Measurements from ENCODE around the gene CUX1.

Gene CUX1

GRCh38 chr7:101804967-101805366 lies 12.5 kb upstream of the CUX1 start:
- H3K4me1 ChIP-seq = no peaks in the 10 kb centered on the region; the same call in 1 of the 2 replicates
- no peak overlapping the region for H3K4me3 ChIP-seq (ENCODE audit: low read depth, low read length)
- TF ChIP-seq CTCF (IDR thresholded peaks at IDR 0.05; ENCODE audit: low read depth, low read length) = peak; percentile 42
- no peaks in the 10 kb centered on the region for H3K9me3 ChIP-seq
- H3K36me3 ChIP-seq = no peaks in the 10 kb centered on the region
- DNase-seq = no peak
- peaks cover 50% of the 10 kb centered on the region for H3K27me3 ChIP-seq

DNA sequence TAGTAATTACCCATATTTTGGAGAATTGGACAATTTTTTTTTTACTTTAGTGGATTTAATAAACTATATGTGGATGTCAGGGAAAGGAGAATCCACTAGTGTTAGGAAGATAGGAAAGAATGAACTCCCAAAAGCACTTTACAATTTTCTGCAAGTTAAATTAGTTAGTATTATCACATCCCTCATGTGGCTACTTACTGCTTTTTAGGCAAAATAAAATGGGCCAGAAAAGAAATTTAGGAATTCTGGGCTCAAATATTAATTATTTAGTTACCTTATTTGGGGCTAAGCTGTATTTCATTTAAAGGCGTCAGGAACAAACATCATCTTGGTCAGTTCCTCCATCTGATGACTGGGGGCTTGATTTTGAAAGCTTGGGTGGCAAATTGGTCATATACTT lies 4.8 kb upstream of the CUX1 start:
- Histone ChIP-seq H3K4me3 (ENCODE audit: low read depth, low read length) (no peak overlapping the region), H3K9me3 (no peaks in the 10 kb centered on the region), H3K36me3 (no peaks in the 10 kb centered on the region), H3K4me1 (no peaks in the 10 kb centered on the region; the same call in 1 of the 2 replicates), H3K27me3 (peaks cover 11% of the 10 kb centered on the region)
- no peak for TF ChIP-seq CTCF (IDR thresholded peaks at IDR 0.05; ENCODE audit: low read depth, low read length)
- DNase-seq = no peak

GRCh38 chr7:101813402-101814019 lies 3.9 kb upstream of the CUX1 start:
- no peak for TF ChIP-seq CTCF (IDR thresholded peaks at IDR 0.05; ENCODE audit: low read depth, low read length)
- Histone ChIP-seq H3K4me3 (ENCODE audit: low read depth, low read length) (no peak overlapping the region; the same call in 1 of the 2 replicates), H3K4me1 (peaks cover 3% of the 10 kb centered on the region; the same call in 1 of the 2 replicates), H3K9me3 (no peaks in the 10 kb centered on the region), H3K36me3 (no peaks in the 10 kb centered on the region), H3K27me3 (peaks cover 11% of the 10 kb centered on the region)
- DNase-seq = no peak

- H3K27me3 ChIP-seq = peaks cover 11% of the 10 kb centered on the region
- H3K4me1 ChIP-seq = peaks cover 3% of the 10 kb centered on the region; the same call in 1 of the 2 replicates
- no peaks in the 10 kb centered on the region for H3K36me3 ChIP-seq
- H3K4me3 ChIP-seq (ENCODE audit: low read depth, low read length) = peak overlapping the region; percentile 68
- 0 out of 2 replicates have a peak, but pooled peaks have one; percentile 6 for TF ChIP-seq CTCF (IDR thresholded peaks at IDR 0.05; ENCODE audit: low read depth, low read length)
- DNase-seq = peak; percentile 70
- H3K9me3 ChIP-seq = no peaks in the 10 kb centered on the region
These were observed 3.1 kb upstream of the CUX1 start for GRCh38 chr7:101814081-101814990.

GRCh38 chr7:101814991-101815825 lies 2.2 kb upstream of the CUX1 start:
- H3K4me3 ChIP-seq (ENCODE audit: low read depth, low read length) = peak overlapping the region; percentile 68
- H3K36me3 ChIP-seq = no peaks in the 10 kb centered on the region
- peak; percentile 24; the same call in 1 of the 2 replicates for TF ChIP-seq CTCF (IDR thresholded peaks at IDR 0.05; ENCODE audit: low read depth, low read length)
- DNase-seq = peak; percentile 28
- no peaks in the 10 kb centered on the region for H3K9me3 ChIP-seq
- peaks cover 6% of the 10 kb centered on the region; the same call in 1 of the 2 replicates for H3K4me1 ChIP-seq
- H3K27me3 ChIP-seq = peaks cover 11% of the 10 kb centered on the region

All from BE2C (cell line).